HTR-8/SVneo (cell line): ENCODE measurements around the gene DLG2.
"Not testable (repeated sequence)": the region's sequence is repeated elsewhere in the genome, so short reads cannot be mapped to it uniquely, and the experiment has no call there.

Source experiments
- DNase-seq: peaks from one replicate; pipeline ENCODE4 v3.0.0; 2011; ENCODE audit warnings: low spot score, mixed read lengths; ENCODE audit not compliant: insufficient read length
- FAIRE-seq: peaks from 2 replicates; lab custom pipeline; 2011; peaks lifted over from hg19 to GRCh38; lab: Jason Lieb, UNC

The DLG2 gene

GRCh38 chr11:83628622-83629355 is 1998.4 kb downstream of the DLG2 start:
- FAIRE-seq (no peak), DNase-seq (no peak)

GRCh38 chr11:83625336-83625735 is 2001.8 kb downstream of the DLG2 start:
- DNase-seq (no peak), FAIRE-seq (no peak)

GRCh38 chr11:83617671-83618070 is 2009.5 kb downstream of the DLG2 start:
- DNase-seq (no peak), FAIRE-seq (no peak)

DNA sequence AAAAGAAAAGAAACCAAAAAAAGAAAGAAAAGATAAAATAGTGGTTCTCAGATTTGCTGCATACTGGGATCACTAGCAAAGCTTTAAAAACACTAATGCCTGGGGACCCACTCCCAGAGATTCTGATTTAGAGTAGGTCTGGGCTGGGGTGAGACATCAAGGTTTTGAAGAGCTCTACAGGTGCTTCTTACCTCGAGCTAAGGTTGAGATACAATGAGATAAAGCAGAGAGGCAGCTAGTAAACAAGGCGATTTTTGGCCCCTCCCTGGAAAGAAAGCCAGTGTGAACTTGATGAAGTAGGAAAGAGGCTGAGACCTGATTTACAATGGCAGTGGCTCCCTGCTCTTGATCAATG is 2013.4 kb downstream of the DLG2 start:
- no peak for FAIRE-seq
- DNase-seq, result no peak

DNA sequence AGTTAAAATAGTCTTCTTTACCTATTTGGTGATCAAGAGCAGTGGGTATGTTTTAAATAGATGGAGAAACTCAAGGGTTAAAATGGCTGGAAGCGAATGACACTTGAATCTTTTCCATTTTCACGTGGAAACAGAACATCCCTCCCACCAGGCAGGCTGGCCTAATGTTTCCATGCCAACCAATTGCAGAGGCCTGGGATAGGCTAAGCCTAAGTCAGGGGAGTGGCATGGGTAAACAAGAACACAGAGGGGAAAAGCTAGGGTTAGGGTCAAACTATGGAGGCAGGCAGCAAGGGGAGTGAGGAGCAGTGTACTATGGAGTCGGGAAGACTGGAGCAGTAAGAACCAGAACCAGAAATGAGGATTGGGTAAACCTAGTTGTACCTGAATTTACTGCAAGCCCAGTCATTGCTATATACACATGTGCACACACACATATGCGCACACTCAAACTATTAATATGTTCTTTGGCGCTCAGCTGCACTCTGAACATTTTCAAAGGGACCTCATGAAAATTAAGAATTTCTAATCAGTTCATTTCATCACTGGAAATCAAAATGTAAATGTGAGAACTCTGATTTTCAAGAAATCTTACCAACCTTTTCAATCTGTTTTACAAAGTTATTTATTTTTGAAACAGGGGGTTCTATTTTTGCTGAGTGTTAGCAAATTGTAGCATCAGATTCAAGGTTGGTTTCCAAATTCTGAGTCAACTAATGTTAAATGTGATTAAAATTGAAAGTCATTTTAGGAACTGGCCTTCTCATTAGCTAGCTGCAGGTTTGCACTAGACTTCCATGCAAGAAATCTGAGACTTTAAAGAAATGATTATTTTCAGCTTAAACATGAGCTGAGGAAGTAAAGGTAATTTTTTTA is 2014.0 kb downstream of the DLG2 start:
- peak; percentile 55 for FAIRE-seq
- DNase-seq, result no peak

DNA sequence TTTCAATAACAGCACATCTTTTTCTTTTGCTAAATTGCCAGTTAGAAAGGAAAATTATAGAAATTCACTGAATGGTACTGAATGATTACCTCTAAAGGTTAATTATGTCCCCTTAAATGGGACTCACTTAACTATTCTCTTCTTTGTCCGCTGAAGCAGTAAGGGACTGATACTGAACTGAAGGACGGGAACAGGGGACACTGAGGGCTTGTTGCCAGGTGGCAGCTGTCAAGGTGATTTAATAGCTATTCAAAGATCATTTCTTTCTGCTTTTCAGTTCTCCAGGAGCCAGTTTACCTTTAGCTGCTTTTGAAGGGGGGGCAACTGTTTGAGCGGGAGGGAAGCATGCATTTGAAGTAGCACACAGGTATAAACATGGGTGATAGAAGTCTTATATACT is 2015.5 kb downstream of the DLG2 start:
- no peak for DNase-seq
- no peak for FAIRE-seq

- FAIRE-seq, result no peak
- DNase-seq, result no peak
Measured at GRCh38 chr11:83611031-83611430, 2016.1 kb downstream of the DLG2 start.

GRCh38 chr11:83609191-83609590 is 2018.0 kb downstream of the DLG2 start:
- DNase-seq, result no peak
- no peak for FAIRE-seq

DNA sequence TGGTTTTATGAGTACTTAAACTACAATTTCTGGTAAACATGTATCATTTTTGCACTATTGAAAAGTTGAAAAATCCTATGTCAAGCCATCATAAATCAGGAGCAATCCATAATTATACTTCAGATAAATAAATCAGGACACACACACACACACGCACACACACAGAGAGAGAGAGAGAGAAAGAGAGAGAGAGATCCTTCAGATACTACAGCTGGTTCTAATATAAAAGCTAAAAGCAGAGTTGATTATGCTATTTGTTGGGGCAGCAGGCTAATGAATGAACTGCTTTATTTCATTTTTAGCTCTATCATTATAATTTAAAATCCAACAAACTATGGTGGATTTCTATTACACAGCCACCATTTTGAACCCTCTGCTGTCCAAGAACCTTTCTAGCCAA is 2018.6 kb downstream of the DLG2 start:
- DNase-seq, result no peak
- FAIRE-seq, result no peak

GRCh38 chr11:83601914-83602527 is 2025.1 kb downstream of the DLG2 start:
- DNase-seq (no peak), FAIRE-seq (no peak)

- no peak for DNase-seq
- FAIRE-seq, result no peak
Measured at GRCh38 chr11:83601201-83601913, 2025.8 kb downstream of the DLG2 start.

GRCh38 chr11:83600661-83601060 is 2026.5 kb downstream of the DLG2 start:
- DNase-seq (no peak), FAIRE-seq (no peak)

GRCh38 chr11:83599066-83599465 is 2028.1 kb downstream of the DLG2 start:
- no peak for FAIRE-seq
- no peak for DNase-seq

DNA sequence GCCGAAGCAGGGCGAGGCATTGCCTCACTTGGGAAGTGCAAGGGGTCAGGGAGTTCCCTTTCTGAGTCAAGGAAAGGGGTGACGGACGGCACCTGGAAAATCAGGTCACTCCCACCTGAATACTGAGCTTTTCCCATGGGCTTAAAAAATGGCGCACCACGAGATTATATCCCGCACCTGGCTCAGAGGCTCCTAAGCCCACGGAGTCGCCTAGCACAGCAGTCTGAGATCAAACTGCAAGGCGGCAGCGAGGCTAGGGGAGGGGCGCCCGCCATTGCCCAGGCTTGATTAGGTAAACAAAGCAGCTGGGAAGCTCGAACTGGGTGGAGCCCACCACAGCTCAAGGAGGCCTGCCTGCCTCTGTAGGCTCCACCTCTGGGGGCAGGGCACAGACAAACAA is 2039.3 kb downstream of the DLG2 start:
- not testable (repeated sequence) for FAIRE-seq

GRCh38 chr11:83583757-83584366 is 2043.3 kb downstream of the DLG2 start:
- FAIRE-seq (no peak), DNase-seq (no peak)

More for the DNA sequence above, 2039.3 kb downstream of the DLG2 start:
- not testable (repeated sequence) for DNase-seq

GRCh38 chr11:83574519-83574918 is 2052.6 kb downstream of the DLG2 start:
- FAIRE-seq, result no peak

DNA sequence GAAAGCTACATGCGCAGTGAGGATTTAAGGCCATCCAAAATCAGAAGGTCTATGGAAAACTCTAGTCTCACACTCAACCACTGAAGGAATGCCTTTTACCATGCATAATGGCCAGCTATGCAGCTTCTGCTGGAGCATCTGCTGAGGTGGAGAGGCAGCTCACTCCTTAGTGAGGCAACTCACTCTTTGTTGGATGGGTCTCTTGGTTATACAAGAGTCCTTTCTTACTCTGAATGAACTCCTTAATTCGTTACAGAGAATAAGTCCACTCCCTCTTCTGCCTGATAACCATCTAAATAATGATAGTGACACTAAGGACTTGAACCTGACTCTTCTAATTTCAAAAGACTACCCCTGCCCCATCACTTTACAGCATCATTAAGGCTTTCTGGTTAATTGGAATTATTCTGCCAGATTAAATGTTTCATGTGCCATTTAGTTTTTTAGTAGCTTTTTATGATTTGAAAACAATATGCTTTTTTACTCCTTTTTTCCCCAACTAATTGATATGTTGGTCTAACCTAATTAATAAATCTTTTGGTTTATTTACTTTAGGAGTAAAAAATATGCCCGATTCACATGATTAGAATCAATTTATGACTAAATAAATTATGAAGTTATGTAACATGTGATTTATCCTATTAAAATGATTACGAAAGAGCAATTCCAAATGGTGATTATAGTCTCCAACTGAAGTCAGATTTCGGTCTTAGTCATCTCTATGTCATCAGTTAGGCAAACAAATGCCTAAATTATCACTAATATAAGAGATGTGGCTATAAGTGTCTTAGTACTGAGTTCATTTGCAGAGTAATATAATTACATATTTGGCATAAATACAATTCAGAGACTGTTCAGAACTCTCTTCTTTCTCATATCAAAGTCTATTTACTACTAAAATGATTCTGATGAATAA is 2054.3 kb downstream of the DLG2 start:
- DNase-seq (no peak), FAIRE-seq (no peak)

More at GRCh38 chr11:83574519-83574918, 2052.6 kb downstream of the DLG2 start:
- no peak for DNase-seq

DNA sequence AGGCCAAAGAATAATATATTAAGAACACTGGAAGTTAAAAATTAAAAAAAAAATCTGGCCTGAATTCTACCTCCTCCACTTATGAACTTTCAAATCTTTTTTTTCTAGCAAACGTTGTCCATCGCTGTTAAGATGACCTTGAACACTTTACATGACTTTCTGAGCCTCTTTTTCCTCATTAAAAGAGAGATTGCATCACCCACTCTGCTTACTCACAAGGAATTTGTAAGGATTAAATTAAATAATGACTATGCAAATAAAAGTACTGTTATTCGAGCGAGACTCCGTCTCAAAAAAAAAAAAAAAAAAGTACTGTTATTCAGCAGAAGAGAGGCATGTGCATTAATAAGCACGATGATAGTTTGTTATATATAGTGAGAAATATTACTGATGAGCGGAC is 2055.8 kb downstream of the DLG2 start:
- FAIRE-seq, result no peak
- DNase-seq, result no peak
